T-helper 2 cell treated with Interferon-gamma antibody and Interleukin-4, amounts not matched to agents 5 μg/mL and 100 μg/mL, for 36 hours (primary cell): ENCODE results near the gene BCAP29.
A peak's percentile ranks its signal among the peaks of the same experiment; 100 is the strongest.

Experiments
- DNase-seq: peaks from one replicate; pipeline ENCODE4 v3.0.0; 2021; ENCODE audit warnings: low spot score
- H3K27ac Mint-ChIP-seq: one replicate; pipeline ENCODE4 v1.8.0; 2021; ENCODE audit warnings: mild to moderate bottlenecking, mixed read lengths
- H3K27me3 Mint-ChIP-seq: one replicate; pipeline ENCODE4 v1.8.0; 2021; ENCODE audit warnings: low read depth, mixed read lengths
- H3K36me3 Mint-ChIP-seq: one replicate; pipeline ENCODE4 v1.8.0; 2021; ENCODE audit warnings: low read depth, mixed read lengths
- H3K4me1 Mint-ChIP-seq: one replicate; pipeline ENCODE4 v1.8.0; 2021; ENCODE audit warnings: low read depth, mixed read lengths
- H3K4me3 Mint-ChIP-seq: one replicate; pipeline ENCODE4 v1.8.0; 2022; ENCODE audit warnings: mild to moderate bottlenecking, moderate library complexity, mixed read lengths
- H3K9me3 Mint-ChIP-seq: one replicate; pipeline ENCODE4 v1.8.0; 2021; ENCODE audit warnings: mixed read lengths

Gene BCAP29

DNA sequence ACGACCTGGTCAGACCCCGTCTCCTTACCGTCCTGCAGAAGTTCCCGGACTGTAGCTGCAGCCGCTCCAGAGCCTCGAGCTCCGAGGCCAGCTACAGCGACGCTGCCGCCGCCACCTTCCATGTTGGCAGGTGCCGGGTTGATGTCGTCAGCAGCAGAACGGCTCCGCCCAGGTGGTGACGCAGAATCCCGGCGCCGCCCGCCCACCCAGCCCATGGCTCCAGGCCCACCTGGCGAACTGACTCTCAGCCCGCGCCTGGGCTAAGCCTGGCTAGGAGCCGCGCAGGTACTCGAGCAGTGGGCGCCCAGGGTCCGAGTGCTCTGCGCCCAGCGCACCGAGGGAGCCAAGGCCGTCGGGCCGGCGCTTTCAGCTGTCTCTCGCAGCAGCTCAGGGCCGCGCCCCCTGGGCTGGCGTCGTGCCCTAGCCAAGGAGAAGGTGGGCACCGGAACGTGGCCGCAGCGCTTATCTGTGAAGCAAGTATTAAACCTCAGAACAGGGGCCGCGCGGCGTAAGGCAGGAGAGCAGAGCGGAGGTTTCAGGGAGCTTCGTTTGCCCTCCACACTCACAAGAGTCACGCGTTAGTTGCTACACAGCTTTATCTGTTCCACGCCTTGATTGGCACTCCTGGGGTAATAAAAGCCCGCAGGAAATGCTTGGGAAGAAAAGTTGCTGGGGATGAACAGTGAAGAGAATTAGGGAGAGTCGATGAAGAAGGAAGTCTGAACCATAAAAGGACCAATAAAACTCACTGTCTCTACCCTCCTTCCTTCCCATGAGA, 16.1 kb upstream of the BCAP29 start, which contains the start of the genes COG5 and DUS4L:
Gene COG5 (minus strand): TSS at position 146 of the 778 bp plus-strand sequence. CDS start 24 bp downstream, at position 122.
Gene DUS4L (plus strand): TSS at position 197 of the 778 bp plus-strand sequence. CDS start 3,100 bp downstream, outside the sequence.
- Mint-ChIP-seq H3K4me1 (peaks cover 52% of the 10 kb centered on the region), H3K27me3 (no peaks in the 10 kb centered on the region)

GRCh38 chr7:107564553-107565298, 15.3 kb upstream of the BCAP29 start:
- Mint-ChIP-seq H3K36me3 (peaks cover 15% of the 10 kb centered on the region), H3K27ac (peak overlapping the region; percentile 90), H3K4me1 (peaks cover 45% of the 10 kb centered on the region)

More for the DNA sequence above, 16.1 kb upstream of the BCAP29 start, which contains the start of the genes COG5 and DUS4L:
- DNase-seq = peak; percentile 79
- no peaks in the 10 kb centered on the region for H3K9me3 Mint-ChIP-seq
- H3K36me3 Mint-ChIP-seq = peaks cover 11% of the 10 kb centered on the region
- H3K27ac Mint-ChIP-seq = peak within 1 kb of the TSS; percentile 90
- peak within 1 kb of the TSS; percentile 83 for H3K4me3 Mint-ChIP-seq

DNA sequence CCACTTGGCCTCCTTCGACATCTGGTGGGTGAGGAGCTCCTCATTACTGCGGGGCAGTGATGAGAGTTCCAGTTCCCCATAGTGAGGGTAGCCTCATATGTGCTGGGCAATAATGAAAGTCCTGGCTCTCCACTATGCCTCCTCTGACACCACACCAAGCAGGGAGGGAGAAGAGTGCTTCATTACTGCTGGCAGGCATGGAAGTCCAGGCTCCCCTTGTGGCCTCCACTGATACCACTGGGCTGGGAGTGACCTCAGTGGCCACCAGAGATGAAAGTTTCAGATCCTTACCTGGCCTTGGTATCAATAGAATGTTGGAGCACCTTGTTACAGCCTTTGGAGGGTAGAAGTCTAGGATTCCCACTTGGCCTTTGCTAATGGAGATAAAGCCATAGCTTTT, 9.7 kb upstream of the BCAP29 start:
- Mint-ChIP-seq H3K9me3 (no peaks in the 10 kb centered on the region), H3K4me3 (no peak overlapping the region), H3K36me3 (peaks cover 15% of the 10 kb centered on the region), H3K27ac (no peak overlapping the region), H3K27me3 (no peaks in the 10 kb centered on the region), H3K4me1 (peaks cover 3% of the 10 kb centered on the region)
- no peak for DNase-seq

More at GRCh38 chr7:107564553-107565298, 15.3 kb upstream of the BCAP29 start:
- peak overlapping the region; percentile 83 for H3K4me3 Mint-ChIP-seq
- no peaks in the 10 kb centered on the region for H3K27me3 Mint-ChIP-seq
- no peaks in the 10 kb centered on the region for H3K9me3 Mint-ChIP-seq
- DNase-seq = no peak

- Mint-ChIP-seq H3K4me3 (no peak overlapping the region), H3K36me3 (peaks cover 11% of the 10 kb centered on the region), H3K27me3 (no peaks in the 10 kb centered on the region), H3K4me1 (peaks cover 4% of the 10 kb centered on the region), H3K27ac (no peak overlapping the region), H3K9me3 (no peaks in the 10 kb centered on the region)
- no peak for DNase-seq
Measured at GRCh38 chr7:107573537-107573936, 6.5 kb upstream of the BCAP29 start.

DNA sequence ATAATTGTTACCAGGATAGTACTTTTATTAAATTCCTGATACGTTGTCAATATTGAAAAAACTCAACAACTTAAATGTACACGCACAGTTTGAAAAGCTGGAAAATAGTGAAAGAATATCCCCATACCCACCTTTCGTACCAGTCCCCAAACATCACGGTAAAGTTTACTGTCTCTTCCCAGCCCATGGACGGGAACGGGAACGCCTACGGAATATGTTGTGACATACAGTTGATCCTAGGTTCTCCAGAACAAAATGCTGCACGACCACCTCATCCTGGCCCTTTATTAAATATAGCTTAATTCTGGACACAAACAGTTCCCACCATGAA, 527 bp upstream of the BCAP29 start:
- Mint-ChIP-seq H3K27ac (peak overlapping the region; percentile 92), H3K27me3 (no peaks in the 10 kb centered on the region), H3K4me1 (peaks cover 20% of the 10 kb centered on the region), H3K9me3 (no peaks in the 10 kb centered on the region), H3K4me3 (peak overlapping the region; percentile 90), H3K36me3 (peaks cover 13% of the 10 kb centered on the region)
- DNase-seq = no peak

- no peak for DNase-seq
- H3K27me3 Mint-ChIP-seq = no peaks in the 10 kb centered on the region
- H3K27ac Mint-ChIP-seq = peak overlapping the region; percentile 74
- H3K36me3 Mint-ChIP-seq = peaks cover 17% of the 10 kb centered on the region
- peaks cover 20% of the 10 kb centered on the region for H3K4me1 Mint-ChIP-seq
- H3K9me3 Mint-ChIP-seq = no peaks in the 10 kb centered on the region
- H3K4me3 Mint-ChIP-seq = peak overlapping the region; percentile 79
Measured at GRCh38 chr7:107580716-107581383, 804 bp downstream of the BCAP29 start.

GRCh38 chr7:107581387-107582013, 1.5 kb downstream of the BCAP29 start:
- no peaks in the 10 kb centered on the region for H3K27me3 Mint-ChIP-seq
- H3K36me3 Mint-ChIP-seq = peaks cover 20% of the 10 kb centered on the region
- peaks cover 20% of the 10 kb centered on the region for H3K4me1 Mint-ChIP-seq
- H3K27ac Mint-ChIP-seq = peak overlapping the region; percentile 6
- H3K9me3 Mint-ChIP-seq = no peaks in the 10 kb centered on the region
- DNase-seq = no peak
- H3K4me3 Mint-ChIP-seq = peak overlapping the region; percentile 79

GRCh38 chr7:107582875-107583274, 2.8 kb downstream of the BCAP29 start:
- Mint-ChIP-seq H3K4me1 (peaks cover 20% of the 10 kb centered on the region), H3K27ac (peak overlapping the region; percentile 43), H3K27me3 (no peaks in the 10 kb centered on the region), H3K9me3 (no peaks in the 10 kb centered on the region), H3K4me3 (peak overlapping the region; percentile 55), H3K36me3 (peaks cover 24% of the 10 kb centered on the region)
- DNase-seq = no peak

- DNase-seq = no peak
- peaks cover 15% of the 10 kb centered on the region for H3K4me1 Mint-ChIP-seq
- no peaks in the 10 kb centered on the region for H3K27me3 Mint-ChIP-seq
- H3K4me3 Mint-ChIP-seq = no peak overlapping the region
- peaks cover 30% of the 10 kb centered on the region for H3K36me3 Mint-ChIP-seq
- no peaks in the 10 kb centered on the region for H3K9me3 Mint-ChIP-seq
- H3K27ac Mint-ChIP-seq = no peak overlapping the region
Measured at GRCh38 chr7:107584716-107585115, 4.7 kb downstream of the BCAP29 start.

DNA sequence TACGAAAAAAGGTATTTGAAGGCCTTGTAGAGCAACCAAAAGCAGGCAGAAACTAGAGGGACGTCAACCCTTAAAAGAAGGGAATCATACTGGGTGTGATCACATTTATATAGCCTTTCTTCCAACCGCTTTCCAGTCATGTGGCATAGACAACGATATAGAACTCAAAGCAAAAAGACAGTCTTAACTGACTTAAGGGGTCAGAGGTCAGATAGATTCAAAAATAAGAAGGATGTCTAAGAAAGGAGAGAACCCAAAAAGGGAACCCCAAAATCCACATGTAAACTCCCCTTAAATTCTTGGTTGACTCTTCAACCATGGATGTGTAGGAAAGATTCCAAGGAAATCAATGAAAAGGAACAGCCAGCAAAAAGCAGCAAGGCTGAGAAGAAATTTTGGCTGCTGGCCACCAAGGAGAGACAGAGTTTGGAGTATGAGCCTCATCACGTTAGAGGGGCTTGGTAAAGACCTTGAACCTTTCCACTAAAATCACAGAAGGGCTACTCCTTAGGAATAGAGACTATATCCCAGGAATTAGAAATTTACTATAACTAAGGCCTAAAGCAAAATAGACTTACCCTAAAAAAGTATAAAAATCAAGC, 8.6 kb downstream of the BCAP29 start:
- H3K4me3 Mint-ChIP-seq = no peak overlapping the region
- no peak overlapping the region for H3K27ac Mint-ChIP-seq
- no peaks in the 10 kb centered on the region for H3K9me3 Mint-ChIP-seq

DNA sequence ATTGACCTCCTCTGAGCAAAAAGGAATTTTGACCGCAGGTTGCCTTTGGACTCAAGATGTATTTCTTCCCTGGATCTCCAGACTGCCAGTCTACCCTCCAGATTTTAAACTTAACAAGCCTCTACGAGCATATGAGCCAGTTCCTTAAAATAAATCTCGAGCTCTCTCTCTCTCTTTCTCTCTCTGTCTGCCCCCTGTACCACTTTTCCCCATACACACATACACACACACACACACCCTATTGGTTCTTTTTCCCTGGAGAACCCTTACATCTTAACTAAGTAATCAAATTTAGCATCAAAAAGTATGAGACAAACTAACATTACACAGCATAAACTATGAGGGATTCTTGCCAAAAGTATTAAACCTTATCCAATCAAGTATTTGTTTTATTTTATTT, 11.4 kb downstream of the BCAP29 start:
- no peak for DNase-seq
- no peaks in the 10 kb centered on the region for H3K27me3 Mint-ChIP-seq
- H3K4me1 Mint-ChIP-seq = no peaks in the 10 kb centered on the region
- no peaks in the 10 kb centered on the region for H3K9me3 Mint-ChIP-seq
- H3K36me3 Mint-ChIP-seq = peaks cover 30% of the 10 kb centered on the region
- no peak overlapping the region for H3K27ac Mint-ChIP-seq
- H3K4me3 Mint-ChIP-seq = no peak overlapping the region

More for the DNA sequence above, 8.6 kb downstream of the BCAP29 start:
- Mint-ChIP-seq H3K4me1 (no peaks in the 10 kb centered on the region), H3K27me3 (no peaks in the 10 kb centered on the region), H3K36me3 (peaks cover 33% of the 10 kb centered on the region)
- DNase-seq = no peak

DNA sequence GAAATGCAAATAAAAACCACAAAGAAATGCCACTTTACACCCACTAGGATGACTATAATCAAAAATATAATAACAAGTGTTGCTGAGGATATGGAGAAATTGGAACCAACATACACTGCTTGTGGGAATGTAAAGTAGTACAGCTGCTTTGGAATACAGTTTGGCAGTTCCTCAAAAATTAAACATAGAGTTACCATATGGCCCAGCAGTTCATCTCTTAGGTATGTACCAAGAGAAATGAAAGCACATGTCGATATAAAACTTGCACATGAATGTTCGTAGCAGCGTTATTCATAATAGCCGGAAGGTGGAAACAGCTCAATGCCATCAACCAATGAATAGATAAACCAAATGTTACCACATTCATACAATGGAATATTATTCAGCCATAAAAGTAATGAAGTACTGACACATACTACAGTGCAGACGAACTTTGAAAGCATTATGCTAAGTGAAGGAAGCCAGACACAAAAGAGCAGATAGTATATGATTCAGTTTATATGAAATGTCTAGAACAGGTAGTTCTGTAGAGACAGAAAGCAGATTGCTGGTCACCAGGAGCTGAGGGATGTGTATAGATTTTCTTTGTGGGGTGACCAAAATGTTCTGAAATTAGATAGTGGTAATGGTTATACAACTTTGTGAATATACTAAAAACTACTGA, 12.4 kb downstream of the BCAP29 start:
- no peaks in the 10 kb centered on the region for H3K9me3 Mint-ChIP-seq
- H3K4me1 Mint-ChIP-seq = no peaks in the 10 kb centered on the region
- H3K4me3 Mint-ChIP-seq = no peak overlapping the region
- peaks cover 31% of the 10 kb centered on the region for H3K36me3 Mint-ChIP-seq
- no peak for DNase-seq
- H3K27ac Mint-ChIP-seq = no peak overlapping the region
- no peaks in the 10 kb centered on the region for H3K27me3 Mint-ChIP-seq

DNA sequence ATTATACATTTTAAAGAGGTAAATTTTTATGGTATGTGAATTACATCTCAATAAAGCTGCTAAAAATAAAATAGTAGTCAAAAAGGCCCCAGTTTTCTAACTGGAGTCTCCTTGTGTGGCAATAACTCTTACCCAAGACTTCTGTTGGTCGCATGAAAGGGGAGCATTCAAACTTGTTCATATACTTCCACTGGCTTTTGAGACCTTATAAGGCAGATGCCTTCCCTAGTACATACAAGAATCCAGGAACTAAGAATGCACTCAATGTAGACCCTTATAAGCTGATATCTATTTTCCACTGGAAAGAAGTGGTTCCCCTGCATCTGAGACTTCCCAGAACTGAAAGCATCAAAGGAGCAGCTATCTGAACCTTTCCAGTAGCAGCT, 13.0 kb downstream of the BCAP29 start:
- no peaks in the 10 kb centered on the region for H3K27me3 Mint-ChIP-seq
- H3K27ac Mint-ChIP-seq = no peak overlapping the region
- H3K4me1 Mint-ChIP-seq = no peaks in the 10 kb centered on the region
- H3K36me3 Mint-ChIP-seq = peaks cover 34% of the 10 kb centered on the region
- no peaks in the 10 kb centered on the region for H3K9me3 Mint-ChIP-seq
- no peak overlapping the region for H3K4me3 Mint-ChIP-seq
- no peak for DNase-seq
